ENCODE measurements around the gene GGT7. TPM values are rescaled to one million over a fixed set of nuclear protein-coding genes. Genes with fewer than 3 reads are reported as not detected.
A peak's percentile ranks its signal among the peaks of the same experiment; 100 is the strongest.
"Not testable (repeated sequence)": the region's sequence is repeated elsewhere in the genome, so short reads cannot be mapped to it uniquely, and the experiment has no call there.

The GGT7 gene
- total and polyA plus RNA-seq, 8 donors: 12.1 to 30.3 (median 15.7) TPM

GRCh38 chr20:34915749-34916455 is 43.2 kb upstream of the GGT7 start:
- intact Hi-C loops (cut with DNase I): no loop called here
- no peak overlapping the region for H3K4me3 ChIP-seq
- FAIRE-seq: no peak
- DNase-seq: no peak
- H3K36me3 ChIP-seq: no peaks in the 10 kb centered on the region
- TF ChIP-seq CTCF (IDR thresholded peaks at IDR 0.05): no peak
- no peak overlapping the region for H3K27ac ChIP-seq
- WGBS, 2 donors: 42 to 43% methylated on average over 4 of the region's 4 CpGs
- ATAC-seq: peak in 1 of 4 donors; percentile 26
- H3K9me3 ChIP-seq: no peaks in the 10 kb centered on the region
- H3K4me1 ChIP-seq: peaks cover 4 to 9% (median 9%) of the 10 kb centered on the region in 3 donors
- no peaks in the 10 kb centered on the region for H3K27me3 ChIP-seq

- H3K9me3 ChIP-seq: no peaks in the 10 kb centered on the region
- intact Hi-C loops (cut with DNase I): no loop called here
- 83 to 88% methylated on average over 4 of the region's 4 CpGs for WGBS, 2 donors
- ATAC-seq (no peak), DNase-seq (no peak), FAIRE-seq (no peak)
- no peak for TF ChIP-seq CTCF (IDR thresholded peaks at IDR 0.05)
- peaks cover 4 to 9% (median 9%) of the 10 kb centered on the region in 3 donors for H3K4me1 ChIP-seq
- no peak overlapping the region for H3K4me3 ChIP-seq
- H3K27me3 ChIP-seq: no peaks in the 10 kb centered on the region
- no peak overlapping the region for H3K27ac ChIP-seq
- no peaks in the 10 kb centered on the region for H3K36me3 ChIP-seq
These were observed 42.5 kb upstream of the GGT7 start for GRCh38 chr20:34915131-34915530.

GRCh38 chr20:34907616-34908469 is 35.2 kb upstream of the GGT7 start:
- Histone ChIP-seq H3K4me1 (peaks cover 0 to 11% (median 0%) of the 10 kb centered on the region in 3 donors), H3K27me3 (no peaks in the 10 kb centered on the region), H3K36me3 (no peaks in the 10 kb centered on the region), H3K27ac (peak overlapping the region; percentile 8 to 58 (median 38)), H3K9me3 (no peaks in the 10 kb centered on the region), H3K4me3 (no peak overlapping the region)
- FAIRE-seq (no peak), DNase-seq (peak in 3 of 6 donors; percentile 14 to 46 (median 42)), ATAC-seq (peak; percentile 55 to 93 (median 86))
- 41 to 46% methylated on average over 7 of the region's 7 CpGs for WGBS, 2 donors
- no peak for TF ChIP-seq CTCF (IDR thresholded peaks at IDR 0.05)
- intact Hi-C loops (cut with DNase I): no loop called here

- Histone ChIP-seq H3K4me3 (no peak overlapping the region), H3K9me3 (no peaks in the 10 kb centered on the region), H3K27me3 (no peaks in the 10 kb centered on the region), H3K4me1 (peaks cover 0 to 11% (median 0%) of the 10 kb centered on the region in 3 donors), H3K36me3 (no peaks in the 10 kb centered on the region), H3K27ac (no peak overlapping the region)
- ATAC-seq: no peak
- TF ChIP-seq CTCF (IDR thresholded peaks at IDR 0.05): no peak
- FAIRE-seq: no peak
- intact Hi-C loops (cut with DNase I): no loop called here
- DNase-seq: no peak
- 28 to 31% methylated on average over 3 of the region's 3 CpGs for WGBS, 2 donors
These were observed 31.6 kb upstream of the GGT7 start for GRCh38 chr20:34904202-34904621.

GRCh38 chr20:34898731-34899130 is 26.1 kb upstream of the GGT7 start:
- FAIRE-seq; ATAC-seq; intact Hi-C loops (cut with DNase I): not testable (repeated sequence)

GRCh38 chr20:34898129-34898528 is 25.5 kb upstream of the GGT7 start:
- H3K27ac ChIP-seq; FAIRE-seq; H3K4me3 ChIP-seq; H3K4me1 ChIP-seq; DNase-seq; H3K27me3 ChIP-seq; intact Hi-C loops (cut with DNase I); H3K36me3 ChIP-seq; H3K9me3 ChIP-seq; ATAC-seq: not testable (repeated sequence)
- 40 to 71% methylated on average over 1 to 3 of the region's 3 CpGs for WGBS, 2 donors

More at GRCh38 chr20:34898731-34899130, 26.1 kb upstream of the GGT7 start:
- peak in 1 of 6 donors; percentile 40 for DNase-seq
- not testable (repeated sequence) for H3K36me3 ChIP-seq, H3K27ac ChIP-seq, H3K4me3 ChIP-seq, H3K4me1 ChIP-seq, H3K9me3 ChIP-seq, H3K27me3 ChIP-seq
- 93% methylated on average over 20 to 26 of the region's 26 CpGs for WGBS, 2 donors

Measured in pancreas (tissue), 10 donors.